Kidney epithelial cell (primary cell): ENCODE measurements around the gene PPP1R27. TPM values are rescaled to one million over a fixed set of nuclear protein-coding genes. Genes with fewer than 3 reads are reported as not detected.

Experiments used
- DNase-seq: peaks from one replicate; pipeline ENCODE4 v3.0.0-alpha.2; 2010; ENCODE audit warnings: low read depth
- H3K27me3 ChIP-seq: 2 replicates; pipeline ENCODE4 v1.6.0; 2011; ENCODE audit warnings: low read length; ENCODE audit not compliant: control insufficient read depth, insufficient read depth
- H3K36me3 ChIP-seq: 2 replicates; pipeline ENCODE4 v1.5.1; 2011; ENCODE audit warnings: low read length; ENCODE audit not compliant: control insufficient read depth, insufficient read depth
- H3K4me3 ChIP-seq: 2 replicates; pipeline ENCODE4 v1.5.1; 2011; ENCODE audit warnings: low read depth, mild to moderate bottlenecking, control low read depth, low read length
- total RNA-seq: library from RNA; depleted of rRNA; stranded (reverse); fragments of >200 nt; gene quantifications from 2 replicates; pipeline ENCODE4 v1.2.3, GENCODE V29; 2015
- TF ChIP-seq, protein P1 (sequence below): IDR thresholded peaks from 2 replicates; pipeline ENCODE4 v1.5.1; 2011; ENCODE audit warnings: mild to moderate bottlenecking, moderate library complexity, low read length, control low read depth, inconsistent platforms; ENCODE audit not compliant: insufficient read depth, poor library complexity, severe bottlenecking

PPP1R27 gene
- total RNA-seq, 1 donor from 2014 or later: 0.38 TPM

DNA sequence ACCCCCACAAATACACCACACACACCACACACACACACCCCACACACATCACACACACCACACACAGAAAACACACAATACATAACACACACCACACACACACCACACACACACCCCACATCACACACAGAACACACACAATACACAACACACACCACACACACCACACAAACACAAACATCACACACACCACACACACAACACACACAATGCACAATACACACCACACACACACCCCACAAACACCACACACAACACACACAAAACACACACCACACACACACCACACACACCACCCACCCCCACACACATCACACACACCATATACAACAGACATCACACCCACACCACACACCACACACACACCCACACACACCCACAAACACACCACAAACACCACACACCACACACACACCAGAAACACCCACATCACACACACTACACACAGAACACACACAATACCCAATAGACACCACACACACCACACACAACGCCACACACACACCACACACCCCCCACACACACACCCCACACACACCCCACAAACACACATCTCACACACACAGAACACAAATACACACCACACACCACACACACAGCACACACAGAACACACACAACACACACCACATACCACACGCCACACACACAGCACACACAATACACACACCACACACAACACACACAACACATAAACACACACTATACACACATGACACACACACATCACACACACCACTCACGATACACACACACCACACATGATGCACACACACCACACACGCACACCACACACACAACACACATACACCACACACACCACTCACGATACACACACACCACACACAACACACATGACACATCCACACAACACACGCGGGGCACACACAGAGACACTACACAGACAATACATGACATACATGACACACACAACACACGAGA, 41.9 kb downstream of the PPP1R27 start:
- TF ChIP-seq, protein P1, sequence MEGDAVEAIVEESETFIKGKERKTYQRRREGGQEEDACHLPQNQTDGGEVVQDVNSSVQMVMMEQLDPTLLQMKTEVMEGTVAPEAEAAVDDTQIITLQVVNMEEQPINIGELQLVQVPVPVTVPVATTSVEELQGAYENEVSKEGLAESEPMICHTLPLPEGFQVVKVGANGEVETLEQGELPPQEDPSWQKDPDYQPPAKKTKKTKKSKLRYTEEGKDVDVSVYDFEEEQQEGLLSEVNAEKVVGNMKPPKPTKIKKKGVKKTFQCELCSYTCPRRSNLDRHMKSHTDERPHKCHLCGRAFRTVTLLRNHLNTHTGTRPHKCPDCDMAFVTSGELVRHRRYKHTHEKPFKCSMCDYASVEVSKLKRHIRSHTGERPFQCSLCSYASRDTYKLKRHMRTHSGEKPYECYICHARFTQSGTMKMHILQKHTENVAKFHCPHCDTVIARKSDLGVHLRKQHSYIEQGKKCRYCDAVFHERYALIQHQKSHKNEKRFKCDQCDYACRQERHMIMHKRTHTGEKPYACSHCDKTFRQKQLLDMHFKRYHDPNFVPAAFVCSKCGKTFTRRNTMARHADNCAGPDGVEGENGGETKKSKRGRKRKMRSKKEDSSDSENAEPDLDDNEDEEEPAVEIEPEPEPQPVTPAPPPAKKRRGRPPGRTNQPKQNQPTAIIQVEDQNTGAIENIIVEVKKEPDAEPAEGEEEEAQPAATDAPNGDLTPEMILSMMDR: no peak
- Histone ChIP-seq H3K27me3 (peaks cover 3% of the 10 kb centered on the region), H3K36me3 (no peaks in the 10 kb centered on the region), H3K4me3 (no peak overlapping the region)
- no peak for DNase-seq

Other genes starting within 250 kb of the PPP1R27 start
- gene NPLOC4, start 197.9 kb downstream of the PPP1R27 start, total RNA-seq: 61.4 and 73.3 TPM in 2 replicates
- 0.17 and 0.68 TPM in 2 replicates for gene TSPAN10, start 197.9 kb downstream of the PPP1R27 start, total RNA-seq
- gene PDE6G, start 178.5 kb downstream of the PPP1R27 start, total RNA-seq: 2.2 and 5.3 TPM in 2 replicates
- gene OXLD1, start 168.4 kb downstream of the PPP1R27 start, total RNA-seq: 31.3 and 41.7 TPM in 2 replicates
- gene CCDC137, start 168.3 kb downstream of the PPP1R27 start, total RNA-seq: 22.0 and 25.6 TPM in 2 replicates
- 58.9 and 67.1 TPM in 2 replicates for gene ARL16, start 151.3 kb downstream of the PPP1R27 start, total RNA-seq
- gene HGS, start 151.0 kb downstream of the PPP1R27 start, total RNA-seq: 215 and 239 TPM in 2 replicates
- gene MRPL12, start 131.7 kb downstream of the PPP1R27 start, total RNA-seq: 66.1 and 70.5 TPM in 2 replicates
- gene SLC25A10, start 122.8 kb downstream of the PPP1R27 start, total RNA-seq: 23.7 and 27.8 TPM in 2 replicates
- not detected in 2 replicates for gene GCGR, start 30.9 kb downstream of the PPP1R27 start, total RNA-seq
- 131 and 137 TPM in 2 replicates for gene MCRIP1, start 1.8 kb downstream of the PPP1R27 start, total RNA-seq
- 870 and 1,165 TPM in 2 replicates for gene P4HB, start 25.5 kb upstream of the PPP1R27 start, total RNA-seq
- gene ARHGDIA, start 36.3 kb upstream of the PPP1R27 start, total RNA-seq: 243 and 355 TPM in 2 replicates
- 143 and 151 TPM in 2 replicates for gene ALYREF, start 56.5 kb upstream of the PPP1R27 start, total RNA-seq
- 205 and 232 TPM in 2 replicates for gene ANAPC11, start 56.7 kb upstream of the PPP1R27 start, total RNA-seq
- 1.2 and 1.9 TPM in 2 replicates for gene NPB, start 67.2 kb upstream of the PPP1R27 start, total RNA-seq
- 30.4 and 41.1 TPM in 2 replicates for gene PCYT2, start 76.3 kb upstream of the PPP1R27 start, total RNA-seq
- gene SIRT7, start 83.1 kb upstream of the PPP1R27 start, total RNA-seq: 26.4 and 31.3 TPM in 2 replicates
- 39.7 and 41.1 TPM in 2 replicates for gene MAFG, start 92.7 kb upstream of the PPP1R27 start, total RNA-seq
- 132 and 166 TPM in 2 replicates for gene PYCR1, start 102.2 kb upstream of the PPP1R27 start, total RNA-seq
- not detected in 2 replicates for gene MYADML2, start 112.2 kb upstream of the PPP1R27 start, total RNA-seq
- gene NOTUM, start 126.1 kb upstream of the PPP1R27 start, total RNA-seq: 0.17 TPM in 1 of 2 replicates, not detected in the other
- gene ASPSCR1, start 142.6 kb upstream of the PPP1R27 start, total RNA-seq: 19.5 and 26.8 TPM in 2 replicates
- 61.3 and 62.3 TPM in 2 replicates for gene CENPX, start 187.8 kb upstream of the PPP1R27 start, total RNA-seq
- 16.1 and 22.2 TPM in 2 replicates for gene LRRC45, start 188.3 kb upstream of the PPP1R27 start, total RNA-seq
- 57.4 and 64.1 TPM in 2 replicates for gene RAC3, start 196.6 kb upstream of the PPP1R27 start, total RNA-seq
- 70.8 and 73.6 TPM in 2 replicates for gene DCXR, start 202.6 kb upstream of the PPP1R27 start, total RNA-seq
- gene RFNG, start 216.8 kb upstream of the PPP1R27 start, total RNA-seq: 72.3 and 112 TPM in 2 replicates
- 150 and 163 TPM in 2 replicates for gene GPS1, start 216.8 kb upstream of the PPP1R27 start, total RNA-seq
- gene DUS1L, start 230.8 kb upstream of the PPP1R27 start, total RNA-seq: 147 and 177 TPM in 2 replicates